NT2/D1 (cell line): ENCODE data around the gene TBL1XR1.

Source experiments
- SUZ12 ChIP-seq: IDR thresholded peaks from 2 replicates; pipeline ENCODE4 v1.6.1; 2011; ENCODE audit not compliant: insufficient read length, insufficient read depth; ENCODE audit errors: extremely low read depth
- YY1 ChIP-seq: IDR thresholded peaks from 2 replicates; pipeline ENCODE4 v1.6.1; 2011; ENCODE audit not compliant: insufficient read length, insufficient read depth
- ZNF274 ChIP-seq: IDR thresholded peaks from 2 replicates; pipeline ENCODE4 v1.6.1; 2011; ENCODE audit warnings: mild to moderate bottlenecking, low read depth, low read length

- TF ChIP-seq YY1 (no peak), SUZ12 (no peak), ZNF274 (no peak)
Measured at GRCh38 chr3:177190756-177191681, 6.3 kb downstream of the TBL1XR1 start.
